H1 (cell line): ENCODE results near the gene ABCB10. TPM values are rescaled to one million over a fixed set of nuclear protein-coding genes. Genes with fewer than 3 reads are reported as not detected.

Source experiments
- CTCF ChIA-PET: fragments of 300-600 bp; sonication (Branson Sonifier 250); formaldehyde crosslinking; loops from one replicate; lab custom pipeline; 2021; ENCODE audit not compliant: partially characterized antibody; lab: Charles Lee
- POLR2A ChIA-PET: fragments of 300-600 bp; sonication (Branson Sonifier 250); formaldehyde crosslinking; loops from one replicate; lab custom pipeline; 2021; ENCODE audit warnings: inconsistent platforms; ENCODE audit not compliant: partially characterized antibody; lab: Charles Lee
- DNase-seq, 2 experiments: peaks; one replicate each; pipeline versions ENCODE4 v3.0.0 to v3.0.0-alpha.2; 2010 to 2022; ENCODE audit warnings: low spot score in 2 of 2, low read depth in 1 of 2, mixed read lengths in 1 of 2
- FAIRE-seq: peaks from 2 replicates; lab custom pipeline; 2011; peaks lifted over from hg19 to GRCh38; lab: Jason Lieb, UNC
- H2AFZ ChIP-seq: 2 replicates; pipeline ENCODE4 v1.8.1; 2012; ENCODE audit warnings: low read length, inconsistent platforms
- H2AK5ac ChIP-seq: 2 replicates; pipeline ENCODE4 v1.6.1; 2013; ENCODE audit warnings: low read depth, low read length
- H2BK120ac ChIP-seq: replicated peaks from 2 replicates; pipeline ENCODE3; 2013; ENCODE audit warnings: low read depth, low read length, inconsistent platforms
- H2BK12ac ChIP-seq: 2 replicates; pipeline ENCODE4 v1.6.1; 2013; ENCODE audit warnings: low read depth, low read length
- H2BK15ac ChIP-seq: 2 replicates; pipeline ENCODE4 v1.6.1; 2013; ENCODE audit warnings: low read length
- H2BK20ac ChIP-seq: 2 replicates; pipeline ENCODE4 v1.6.1; 2013; ENCODE audit warnings: low read length
- H2BK5ac ChIP-seq: 2 replicates; pipeline ENCODE4 v1.6.1; 2013; ENCODE audit warnings: low read depth, low read length
- H3K14ac ChIP-seq: 2 replicates; pipeline ENCODE4 v1.6.1; 2013; ENCODE audit warnings: inconsistent platforms; ENCODE audit not compliant: insufficient read length
- H3K18ac ChIP-seq: 2 replicates; pipeline ENCODE4 v1.6.1; 2013; ENCODE audit warnings: low read length; ENCODE audit errors: extremely low read depth
- H3K23ac ChIP-seq: 2 replicates; pipeline ENCODE4 v1.6.1; 2013; ENCODE audit warnings: inconsistent platforms; ENCODE audit not compliant: insufficient read length
- H3K23me2 ChIP-seq: 2 replicates; pipeline ENCODE4 v1.6.1; 2013; ENCODE audit warnings: low read depth, low read length
- H3K27ac ChIP-seq: 2 replicates; pipeline ENCODE4 v1.6.1; 2011; ENCODE audit warnings: low read depth, low read length, inconsistent platforms
- H3K27me3 ChIP-seq, 4 experiments: replicated peaks in 1 of 4; 1 replicate in 1 of 4; 2 replicates in 3 of 4; pipeline versions ENCODE4 v1.6.1 to v1.8.1; 2011 to 2013; ENCODE audit warnings: low read length in 3 of 4, mild to moderate bottlenecking in 3 of 4, inconsistent platforms in 2 of 4, mixed read lengths in 2 of 4, moderate library complexity in 1 of 4; ENCODE audit not compliant: control insufficient read depth in 3 of 4, insufficient read depth in 3 of 4; ENCODE audit errors: extremely low read depth in 1 of 4
- H3K36me3 ChIP-seq, 4 experiments: 2 replicates each; pipeline versions ENCODE4 v1.6.1 to v1.8.1; 2011 to 2013; ENCODE audit warnings: mild to moderate bottlenecking in 4 of 4, low read length in 3 of 4, moderate library complexity in 2 of 4, control low read depth in 1 of 4, inconsistent platforms in 1 of 4; ENCODE audit not compliant: insufficient read depth in 4 of 4, control insufficient read depth in 2 of 4
- H3K4ac ChIP-seq: replicated peaks from 2 replicates; pipeline ENCODE3; 2013; ENCODE audit warnings: low read length, low read depth, mixed read lengths, inconsistent platforms; ENCODE audit not compliant: insufficient read length
- H3K4me1 ChIP-seq, 4 experiments: replicated peaks in 1 of 4; 1 replicate in 1 of 4; 2 replicates in 3 of 4; pipeline versions ENCODE4 v1.6.1 to v1.8.1; 2011 to 2013; ENCODE audit warnings: low read length in 3 of 4, inconsistent platforms in 2 of 4, mixed read lengths in 1 of 4; ENCODE audit not compliant: insufficient read depth in 4 of 4, control insufficient read depth in 3 of 4
- H3K4me2 ChIP-seq, 2 experiments: 2 replicates each; pipeline versions ENCODE4 v1.6.1 to v1.8.1; 2011 to 2013; ENCODE audit warnings: low read depth in 2 of 2, low read length in 2 of 2, control low read depth in 1 of 2, inconsistent platforms in 1 of 2, mild to moderate bottlenecking in 1 of 2; ENCODE audit not compliant: insufficient read depth in 1 of 2
- H3K4me3 ChIP-seq, 4 experiments: fragments of 200-600, 300-600 bp in 1 of 4; sonication (generic), shearing (Covaris generic), sonication (Bioruptor Twin) in 1 of 4; 2 replicates each; pipeline versions ENCODE4 v1.5.1 to v1.8.1; 2011 to 2016; ENCODE audit warnings: low read length in 4 of 4, low read depth in 3 of 4, control low read depth in 2 of 4, inconsistent platforms in 2 of 4, mild to moderate bottlenecking in 2 of 4, mixed read lengths in 1 of 4, moderate library complexity in 1 of 4; ENCODE audit not compliant: insufficient read depth in 2 of 4; ENCODE audit errors: extremely low read depth in 1 of 4
- H3K56ac ChIP-seq: replicated peaks from 2 replicates; pipeline ENCODE3; 2013; ENCODE audit warnings: low read depth, mild to moderate bottlenecking, mixed read lengths, low read length, inconsistent platforms; ENCODE audit not compliant: insufficient read length
- H3K79me1 ChIP-seq: 2 replicates; pipeline ENCODE4 v1.6.1; 2013; ENCODE audit warnings: low read depth, low read length, control low read depth
- H3K79me2 ChIP-seq, 2 experiments: 2 replicates each; pipeline versions ENCODE4 v1.6.1 to v1.8.1; 2012 to 2013; ENCODE audit warnings: low read length in 2 of 2, mild to moderate bottlenecking in 2 of 2, inconsistent platforms in 1 of 2; ENCODE audit not compliant: insufficient read depth in 2 of 2, control insufficient read depth in 1 of 2
- H3K9ac ChIP-seq, 4 experiments: replicated peaks in 1 of 4; 1 replicate in 1 of 4; 2 replicates in 3 of 4; pipeline versions ENCODE4 v1.6.1 to v1.8.1; 2011 to 2013; ENCODE audit warnings: low read depth in 3 of 4, low read length in 3 of 4, control low read depth in 2 of 4, mild to moderate bottlenecking in 2 of 4, moderate library complexity in 2 of 4, inconsistent platforms in 1 of 4; ENCODE audit errors: extremely low read depth in 1 of 4
- H3K9me3 ChIP-seq, 2 experiments: 2 replicates each; pipeline versions ENCODE4 v1.6.1 to v1.8.1; 2012 to 2013; ENCODE audit warnings: mild to moderate bottlenecking in 2 of 2, moderate library complexity in 2 of 2, control low read depth in 1 of 2, inconsistent platforms in 1 of 2, low read depth in 1 of 2, low read length in 1 of 2, mixed read lengths in 1 of 2; ENCODE audit not compliant: insufficient read depth in 2 of 2
- H4K20me1 ChIP-seq, 2 experiments: replicated peaks in 1 of 2; 2 replicates each; pipeline versions ENCODE3 to v1.8.1; 2011 to 2013; ENCODE audit warnings: inconsistent platforms in 2 of 2, low read length in 2 of 2, mild to moderate bottlenecking in 1 of 2; ENCODE audit not compliant: insufficient read depth in 2 of 2, control insufficient read depth in 1 of 2
- H4K5ac ChIP-seq: 2 replicates; pipeline ENCODE4 v1.6.1; 2013; ENCODE audit warnings: low read length, low read depth, mixed read lengths, inconsistent platforms; ENCODE audit not compliant: insufficient read length
- H4K8ac ChIP-seq: 2 replicates; pipeline ENCODE4 v1.8.0; 2013; ENCODE audit warnings: mild to moderate bottlenecking, moderate library complexity, low read length, inconsistent platforms; ENCODE audit not compliant: insufficient read depth; ENCODE audit errors: extremely low read depth
- H4K91ac ChIP-seq: replicated peaks from 2 replicates; pipeline ENCODE3; 2013; ENCODE audit warnings: low read length, mixed read lengths, inconsistent platforms; ENCODE audit not compliant: insufficient read length
- BCL11A ChIP-seq, 2 experiments: IDR thresholded peaks; one replicate each; pipeline ENCODE4 v1.6.1; 2011; ENCODE audit warnings: low read depth in 2 of 2, low read length in 2 of 2, mild to moderate bottlenecking in 2 of 2
- CREB1 ChIP-seq: IDR thresholded peaks from 2 replicates; pipeline ENCODE4 v1.6.1; 2012; ENCODE audit warnings: inconsistent platforms
- CTBP2 ChIP-seq: IDR thresholded peaks from 2 replicates; pipeline ENCODE4 v1.7.0; 2011; ENCODE audit warnings: borderline replicate concordance, mild to moderate bottlenecking, moderate library complexity, mixed read lengths, low read length; ENCODE audit not compliant: insufficient read depth, insufficient read length
- EZH2 ChIP-seq: fragments of 200-600 bp; sonication (generic); IDR thresholded peaks from 2 replicates; pipeline ENCODE4 v1.7.1; 2012; ENCODE audit warnings: low read depth, mild to moderate bottlenecking, moderate library complexity, low read length, inconsistent platforms; ENCODE audit not compliant: severe bottlenecking
- KDM5A ChIP-seq: fragments of 200-600 bp; IDR thresholded peaks from 2 replicates; pipeline ENCODE4 v1.7.1; 2012; ENCODE audit warnings: mild to moderate bottlenecking, low read length, inconsistent platforms, mixed read lengths
- POU5F1 ChIP-seq: IDR thresholded peaks from 2 replicates; pipeline ENCODE4 v1.6.1; 2011; ENCODE audit warnings: low read depth, mild to moderate bottlenecking, low read length, moderate library complexity
- TAF1 ChIP-seq: IDR thresholded peaks from 2 replicates; pipeline ENCODE4 v1.6.1; 2011; ENCODE audit warnings: mild to moderate bottlenecking, low read depth, low read length
- TBP ChIP-seq: IDR thresholded peaks from 2 replicates; pipeline ENCODE4 v1.6.1; 2011; ENCODE audit warnings: low read depth, low read length, improper control_type of control experiment
- TEAD4 ChIP-seq: IDR thresholded peaks from 2 replicates; pipeline ENCODE4 v1.6.1; 2012; ENCODE audit warnings: low read depth, low read length, inconsistent platforms, mixed read lengths
- WGBS, 2 experiments: shearing (Covaris generic) in 1 of 2; methylation state at CpG; one replicate each; pipeline versions ENCODE4 v1.1.6 to v1.1.7; 2013 to 2015; ENCODE audit warnings: low lambda C conversion rate in 2 of 2, mixed read lengths in 2 of 2, inconsistent platforms in 1 of 2, low coverage in 1 of 2, missing lambda C conversion rate in 1 of 2; ENCODE audit not compliant: insufficient replicate concordance in 2 of 2, insufficient coverage in 1 of 2, insufficient read length in 1 of 2; ENCODE audit errors: extremely low coverage in 1 of 2, missing lambda C conversion rate in 1 of 2; 5-methylcytosine and 5-hydroxymethylcytosine counted together
- polyA plus RNA-seq, 7 experiments: library from polyadenylated mRNA; depleted of rRNA in 3 of 7; stranded (reverse) in 5 of 7; unstranded in 2 of 7; fragments of >200 nt in 5 of 7; fragments of 200-250 nt in 2 of 7; gene quantifications; 1 replicate in 5 of 7; 2 replicates in 1 of 7; 4 replicates in 1 of 7; pipeline versions ENCODE4 v1.2.1 to v1.2.3, GENCODE V29; 2011 to 2013; ENCODE audit warnings: missing spikeins in 2 of 7, mixed read lengths in 2 of 7
- total RNA-seq: library from RNA; stranded (reverse); fragmentation: NEBNext Ultra II Directional; extraction: Animal tissue kit (Norgen Biotek cat#: 25700); gene quantifications from 2 replicates; pipeline ENCODE4 v1.2.1, GENCODE V29; 2021
- TF ChIP-seq, protein P1 (sequence below): IDR thresholded peaks from 2 replicates; pipeline ENCODE4 v1.6.1; 2011; ENCODE audit warnings: low read depth, mild to moderate bottlenecking, low read length; ENCODE audit not compliant: insufficient read depth
- TF ChIP-seq, protein P2 (sequence below), 3 experiments: IDR thresholded peaks; 1 replicate in 2 of 3; 2 replicates in 1 of 3; pipeline versions ENCODE4 v1.5.1 to v1.6.1; 2011; ENCODE audit warnings: low read length in 3 of 3, mild to moderate bottlenecking in 3 of 3, inconsistent platforms in 2 of 3, low read depth in 1 of 3, moderate library complexity in 1 of 3; ENCODE audit not compliant: insufficient read depth in 1 of 3; ENCODE audit errors: control extremely low read depth in 1 of 3

Gene ABCB10
- total and polyA plus RNA-seq, 2 of the 8 experiments (the other 6 are each of a cell fraction or from before 2014, with no cell fraction given), result 3.6 to 11.9 TPM

DNA sequence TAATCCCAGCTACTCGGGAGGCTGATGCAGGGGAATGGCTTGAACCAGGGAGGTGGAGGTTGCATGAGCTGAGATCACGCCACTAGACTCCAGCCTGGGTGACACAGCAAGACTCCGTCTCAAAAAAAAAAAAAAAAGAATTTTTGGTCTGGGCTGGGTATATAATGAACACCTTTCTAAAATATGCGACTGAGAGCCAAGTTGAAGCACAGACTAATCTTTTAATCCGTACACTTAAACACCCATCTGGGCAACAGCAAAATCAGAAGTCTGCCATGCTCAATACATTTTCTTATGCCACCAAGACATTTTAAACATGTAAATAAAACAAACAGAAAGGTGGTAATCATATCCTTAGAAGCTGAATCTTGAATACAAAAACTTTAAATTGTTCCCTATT lies 31.6 kb upstream of the ABCB10 start:
- H3K23me2 ChIP-seq, result no peaks in the 10 kb centered on the region
- CTCF ChIA-PET, result interaction anchor here (1.4 kb wide), 1 partner anchor 11 kb away, joined by 4 read pairs; no protein-coding TSS in a partner anchor
- FAIRE-seq (no peak), DNase-seq (no peak)
- POLR2A ChIA-PET, result interaction anchor here (1.4 kb wide), 1 partner anchor 17 kb away, joined by 4 read pairs; no protein-coding TSS in a partner anchor
- H3K27me3 ChIP-seq, result no peaks in the 10 kb centered on the region; a peak in 1 of 7 replicates
- no peaks in the 10 kb centered on the region for H3K9me3 ChIP-seq
- no peak overlapping the region for H2BK120ac ChIP-seq
- H3K36me3 ChIP-seq, result peaks cover 4 to 9% (median 6%) of the 10 kb centered on the region in 4 experiments; a peak in 6 of 8 replicates
- H2BK5ac ChIP-seq, result no peak overlapping the region
- no peaks in the 10 kb centered on the region for H3K79me1 ChIP-seq
- no peak overlapping the region for H3K23ac ChIP-seq
- H2BK15ac ChIP-seq, result no peak overlapping the region
- H3K4me2 ChIP-seq, result no peak overlapping the region
- no peaks in the 10 kb centered on the region for H3K4me1 ChIP-seq
- no peak overlapping the region for H2BK20ac ChIP-seq
- 85% methylated on average over 5 of the region's 5 CpGs; no CpG with 5 or more reads in 1 of the 2 experiments for WGBS, 2 experiments
- H4K20me1 ChIP-seq, result peaks cover 1% of the 10 kb centered on the region in 2 experiments
- no peak overlapping the region for H2BK12ac ChIP-seq
- no peak overlapping the region for H2AFZ ChIP-seq
- no peak overlapping the region for H3K9ac ChIP-seq
- H3K27ac ChIP-seq, result no peak overlapping the region
- H3K14ac ChIP-seq, result no peak overlapping the region
- H2AK5ac ChIP-seq, result no peak overlapping the region
- H3K18ac ChIP-seq, result no peak overlapping the region
- H3K4me3 ChIP-seq, result no peak overlapping the region
- no peak overlapping the region for H4K8ac ChIP-seq
- H4K5ac ChIP-seq, result no peak overlapping the region
- H3K79me2 ChIP-seq, result no peaks in the 10 kb centered on the region
- no peak overlapping the region for H3K56ac ChIP-seq
- no peak overlapping the region for H3K4ac ChIP-seq
- H4K91ac ChIP-seq, result no peak overlapping the region
- TF ChIP-seq TEAD4 (no peak), CREB1 (no peak), TAF1 (no peak), CTBP2 (no peak), EZH2 (no peak), BCL11A (IDR thresholded peaks at IDR 0.05; ENCODE audit: low read depth in 2 of 2, low read length in 2 of 2) (no peak), KDM5A (no peak), POU5F1 (no peak), TBP (no peak)
- TF ChIP-seq, protein P1, sequence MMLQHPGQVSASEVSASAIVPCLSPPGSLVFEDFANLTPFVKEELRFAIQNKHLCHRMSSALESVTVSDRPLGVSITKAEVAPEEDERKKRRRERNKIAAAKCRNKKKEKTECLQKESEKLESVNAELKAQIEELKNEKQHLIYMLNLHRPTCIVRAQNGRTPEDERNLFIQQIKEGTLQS, result no peak
- TF ChIP-seq, protein P2, sequence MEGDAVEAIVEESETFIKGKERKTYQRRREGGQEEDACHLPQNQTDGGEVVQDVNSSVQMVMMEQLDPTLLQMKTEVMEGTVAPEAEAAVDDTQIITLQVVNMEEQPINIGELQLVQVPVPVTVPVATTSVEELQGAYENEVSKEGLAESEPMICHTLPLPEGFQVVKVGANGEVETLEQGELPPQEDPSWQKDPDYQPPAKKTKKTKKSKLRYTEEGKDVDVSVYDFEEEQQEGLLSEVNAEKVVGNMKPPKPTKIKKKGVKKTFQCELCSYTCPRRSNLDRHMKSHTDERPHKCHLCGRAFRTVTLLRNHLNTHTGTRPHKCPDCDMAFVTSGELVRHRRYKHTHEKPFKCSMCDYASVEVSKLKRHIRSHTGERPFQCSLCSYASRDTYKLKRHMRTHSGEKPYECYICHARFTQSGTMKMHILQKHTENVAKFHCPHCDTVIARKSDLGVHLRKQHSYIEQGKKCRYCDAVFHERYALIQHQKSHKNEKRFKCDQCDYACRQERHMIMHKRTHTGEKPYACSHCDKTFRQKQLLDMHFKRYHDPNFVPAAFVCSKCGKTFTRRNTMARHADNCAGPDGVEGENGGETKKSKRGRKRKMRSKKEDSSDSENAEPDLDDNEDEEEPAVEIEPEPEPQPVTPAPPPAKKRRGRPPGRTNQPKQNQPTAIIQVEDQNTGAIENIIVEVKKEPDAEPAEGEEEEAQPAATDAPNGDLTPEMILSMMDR (IDR thresholded peaks at IDR 0.05; ENCODE audit: control extremely low read depth in 1 of 3, insufficient read depth in 1 of 3, low read depth in 1 of 3, low read length in 3 of 3), result no peak
